Esophagus squamous epithelium (tissue), 5 donors: ENCODE measurements around the gene NELFCD. TPM values are rescaled to one million over a fixed set of nuclear protein-coding genes. Genes with fewer than 3 reads are reported as not detected.
"Not testable (repeated sequence)": the region's sequence is repeated elsewhere in the genome, so short reads cannot be mapped to it uniquely, and the experiment has no call there.

Source experiments
- DNase-seq: peaks from one replicate; lab custom pipeline; 2025; lab: John Stamatoyannopoulos, UW
- H3K27ac ChIP-seq, 4 donors: fragments of 200-600 bp; sonication (generic); one replicate each; pipeline ENCODE4 v1.5.1; 2016 to 2019; ENCODE audit warnings: mild to moderate bottlenecking in 1 of 4
- H3K27me3 ChIP-seq, 4 donors: fragments of 200-600 bp; sonication (generic); 1 replicate in 3 of 4; 2 replicates in 1 of 4; pipeline versions ENCODE4 v1.5.1 to v1.6.0; 2017 to 2021; ENCODE audit warnings: antibody characterized with exemption in 1 of 4
- H3K36me3 ChIP-seq, 3 donors: fragments of 200-600 bp; sonication (generic); one replicate each; pipeline ENCODE4 v1.5.1; 2016 to 2019
- H3K4me1 ChIP-seq, 3 donors: fragments of 200-600 bp; sonication (generic); one replicate each; pipeline ENCODE4 v1.5.1; 2017 to 2019
- H3K4me3 ChIP-seq, 4 donors: fragments of 200-600 bp; sonication (generic); 1 replicate in 3 of 4; 2 replicates in 1 of 4; pipeline ENCODE4 v1.5.1; 2016 to 2019; ENCODE audit warnings: mild to moderate bottlenecking in 2 of 4, moderate library complexity in 1 of 4
- H3K9me3 ChIP-seq, 3 donors: fragments of 200-600 bp; sonication (generic); one replicate each; pipeline ENCODE4 v1.5.1; 2016 to 2019
- CTCF ChIP-seq, 6 experiments: fragments of 450-650 bp in 4 of 6; fragments of 200-600 bp in 2 of 6; sonication (generic) in 2 of 6; IDR thresholded peaks; one replicate each; pipeline ENCODE4 v1.5.1; 2016 to 2019; ENCODE audit warnings: antibody characterized with exemption in 6 of 6, mild to moderate bottlenecking in 4 of 6, moderate library complexity in 4 of 6
- POLR2A ChIP-seq, 4 donors: fragments of 450-650 bp; IDR thresholded peaks; one replicate each; pipeline ENCODE4 v1.6.1; 2017; ENCODE audit warnings: antibody characterized with exemption in 4 of 4, mild to moderate bottlenecking in 4 of 4, moderate library complexity in 3 of 4
- WGBS, 2 donors: methylation state at CpG; one replicate each; pipeline ENCODE4 v1.1.5; 2018; 5-methylcytosine and 5-hydroxymethylcytosine counted together
- intact Hi-C: fragments of 100-400 bp; cut with DNase I; formaldehyde crosslinking; loops from one replicate; pipeline ENCODE4 v1.15.0; 2022
- total RNA-seq, 4 donors: library from RNA; depleted of rRNA; stranded (reverse); fragments of >200 nt; gene quantifications; one replicate each; pipeline ENCODE4 v1.1.0, GENCODE V29; 2016
- donor health status: DM: yes; HTN: yes; CAD: no.

Gene NELFCD
- total RNA-seq, 4 donors from 2014 or later, result 40.5 to 64.3 (median 49.9) TPM

- Histone ChIP-seq H3K4me3 (no peak overlapping the region), H3K9me3 (no peaks in the 10 kb centered on the region), H3K27ac (no peak overlapping the region), H3K4me1 (no peaks in the 10 kb centered on the region), H3K27me3 (no peaks in the 10 kb centered on the region), H3K36me3 (no peaks in the 10 kb centered on the region)
- intact Hi-C loops, result no loop called here
- no peak for TF ChIP-seq POLR2A (IDR thresholded peaks at IDR 0.05)
- no peak for TF ChIP-seq CTCF (IDR thresholded peaks at IDR 0.05)
- DNase-seq, result no peak
These were observed 28.0 kb upstream of the NELFCD start for GRCh38 chr20:58953050-58953449.

GRCh38 chr20:58956078-58956477 lies 25.0 kb upstream of the NELFCD start:
- Histone ChIP-seq H3K27ac (no peak overlapping the region), H3K36me3 (no peaks in the 10 kb centered on the region), H3K27me3 (no peaks in the 10 kb centered on the region), H3K9me3 (no peaks in the 10 kb centered on the region), H3K4me1 (no peaks in the 10 kb centered on the region), H3K4me3 (no peak overlapping the region)
- 74 to 85% methylated on average over 8 of the region's 8 CpGs for whole genome bisulfite sequencing, 2 donors
- intact Hi-C loops, result no loop called here
- no peak for TF ChIP-seq POLR2A (IDR thresholded peaks at IDR 0.05)
- TF ChIP-seq CTCF (IDR thresholded peaks at IDR 0.05), result no peak
- no peak for DNase-seq

- H3K27me3 ChIP-seq, result no peaks in the 10 kb centered on the region
- no peak overlapping the region for H3K27ac ChIP-seq
- H3K36me3 ChIP-seq, result no peaks in the 10 kb centered on the region
- WGBS, 2 donors, result 82 to 87% methylated on average over 6 of the region's 6 CpGs
- no peak overlapping the region for H3K4me3 ChIP-seq
- DNase-seq, result no peak
- no peaks in the 10 kb centered on the region for H3K9me3 ChIP-seq
- TF ChIP-seq POLR2A (IDR thresholded peaks at IDR 0.05) (no peak), CTCF (IDR thresholded peaks at IDR 0.05) (no peak)
- H3K4me1 ChIP-seq, result no peaks in the 10 kb centered on the region
- intact Hi-C loops, result no loop called here
These were observed 21.4 kb upstream of the NELFCD start for GRCh38 chr20:58959652-58960051.

DNA sequence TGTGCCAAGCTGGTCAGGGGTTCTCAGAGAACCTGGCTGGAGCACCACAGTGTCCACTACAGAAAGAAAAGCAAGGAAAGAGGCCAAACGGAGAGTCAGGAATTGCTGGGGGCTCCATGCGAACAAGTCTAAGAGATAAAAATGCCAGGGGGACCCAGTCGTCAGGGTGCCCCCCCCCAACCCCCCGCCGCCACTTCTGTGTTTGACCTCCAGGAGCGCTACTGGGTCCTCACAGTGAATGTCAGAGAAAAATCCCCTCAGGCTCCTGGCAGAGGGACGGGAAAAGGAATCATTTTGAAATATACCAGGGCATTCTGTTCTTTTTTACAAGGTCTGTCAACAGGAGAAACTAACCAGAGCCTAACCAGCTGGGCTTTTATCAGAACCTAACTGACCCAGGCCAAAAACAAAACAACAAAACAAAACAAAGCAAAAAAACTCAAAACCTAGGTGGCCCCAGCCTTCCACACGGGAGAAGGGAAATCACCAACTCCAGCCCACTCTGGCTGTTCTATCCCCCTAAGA lies 17.9 kb upstream of the NELFCD start:
- H3K4me1 ChIP-seq, result no peaks in the 10 kb centered on the region
- H3K36me3 ChIP-seq, result no peaks in the 10 kb centered on the region
- no peak overlapping the region for H3K4me3 ChIP-seq
- no peak for TF ChIP-seq POLR2A (IDR thresholded peaks at IDR 0.05)
- TF ChIP-seq CTCF (IDR thresholded peaks at IDR 0.05), result no peak
- H3K27ac ChIP-seq, result no peak overlapping the region
- peaks cover 0 to 8% (median 0%) of the 10 kb centered on the region in 4 donors for H3K27me3 ChIP-seq
- DNase-seq, result no peak
- intact Hi-C loops, result no loop called here
- no peaks in the 10 kb centered on the region for H3K9me3 ChIP-seq
- 63 to 67% methylated on average over 5 to 8 of the region's 8 CpGs for WGBS, 2 donors

- H3K27me3 ChIP-seq, H3K9me3 ChIP-seq, H3K27ac ChIP-seq, H3K4me1 ChIP-seq, H3K36me3 ChIP-seq, intact Hi-C loops, DNase-seq, H3K4me3 ChIP-seq: not testable (repeated sequence)
- 82 to 92% methylated on average over 5 of the region's 5 CpGs for whole genome bisulfite sequencing, 2 donors
These were observed 17.1 kb upstream of the NELFCD start for GRCh38 chr20:58963922-58964321.
